Activated CD8-positive, alpha-beta memory T cell treated with anti-CD3 and anti-CD28 coated beads for 1 hour (primary cell): ENCODE measurements around the gene RAB13.
A peak's percentile ranks its signal among the peaks of the same experiment; 100 is the strongest.

ENCODE experiments used
- DNase-seq, 2 donors: peaks; one replicate each; pipeline ENCODE4 v3.0.0-alpha.2; 2020; ENCODE audit warnings: low read depth in 1 of 2; ENCODE audit errors: extremely low read depth in 1 of 2

Gene RAB13

GRCh38 chr1:153957744-153958110 is 28.4 kb downstream of the RAB13 start:
- DNase-seq = no peak

GRCh38 chr1:153956997-153957715 is 29.0 kb downstream of the RAB13 start:
- DNase-seq = no peak

DNA sequence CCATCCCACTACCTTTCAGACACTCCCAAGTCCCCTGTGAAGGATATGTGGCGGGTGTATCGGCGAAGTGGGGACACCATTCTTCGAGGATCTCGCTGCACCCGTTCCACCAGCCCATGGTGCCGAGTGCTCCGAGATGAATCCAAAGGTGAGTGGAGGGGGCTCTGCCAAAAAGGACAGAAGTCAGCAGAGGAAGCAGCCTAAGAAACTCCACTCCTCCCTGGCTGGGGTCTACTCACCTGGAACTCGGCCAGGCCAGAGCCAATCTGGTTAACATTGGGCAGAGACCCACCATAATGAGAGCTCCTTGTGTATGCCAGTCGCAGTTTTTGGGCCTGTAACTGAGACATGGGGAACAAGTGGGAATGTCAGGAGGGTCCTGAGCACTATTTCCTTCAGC is 31.3 kb downstream of the RAB13 start:
- no peak for DNase-seq

- DNase-seq = no peak
Measured at GRCh38 chr1:153953859-153954365, 32.2 kb downstream of the RAB13 start.

GRCh38 chr1:153951801-153952200 is 34.3 kb downstream of the RAB13 start:
- no peak for DNase-seq

GRCh38 chr1:153951183-153951582 is 35.0 kb downstream of the RAB13 start:
- DNase-seq = no peak

GRCh38 chr1:153946622-153947241 is 39.4 kb downstream of the RAB13 start, which contains the start of gene DENND4B:
Gene DENND4B (minus strand): TSS chr1:153946718. CDS start chr1:153944374, 2,344 bp downstream.
- DNase-seq = peak in 1 of 2 donors; percentile 63

DNA sequence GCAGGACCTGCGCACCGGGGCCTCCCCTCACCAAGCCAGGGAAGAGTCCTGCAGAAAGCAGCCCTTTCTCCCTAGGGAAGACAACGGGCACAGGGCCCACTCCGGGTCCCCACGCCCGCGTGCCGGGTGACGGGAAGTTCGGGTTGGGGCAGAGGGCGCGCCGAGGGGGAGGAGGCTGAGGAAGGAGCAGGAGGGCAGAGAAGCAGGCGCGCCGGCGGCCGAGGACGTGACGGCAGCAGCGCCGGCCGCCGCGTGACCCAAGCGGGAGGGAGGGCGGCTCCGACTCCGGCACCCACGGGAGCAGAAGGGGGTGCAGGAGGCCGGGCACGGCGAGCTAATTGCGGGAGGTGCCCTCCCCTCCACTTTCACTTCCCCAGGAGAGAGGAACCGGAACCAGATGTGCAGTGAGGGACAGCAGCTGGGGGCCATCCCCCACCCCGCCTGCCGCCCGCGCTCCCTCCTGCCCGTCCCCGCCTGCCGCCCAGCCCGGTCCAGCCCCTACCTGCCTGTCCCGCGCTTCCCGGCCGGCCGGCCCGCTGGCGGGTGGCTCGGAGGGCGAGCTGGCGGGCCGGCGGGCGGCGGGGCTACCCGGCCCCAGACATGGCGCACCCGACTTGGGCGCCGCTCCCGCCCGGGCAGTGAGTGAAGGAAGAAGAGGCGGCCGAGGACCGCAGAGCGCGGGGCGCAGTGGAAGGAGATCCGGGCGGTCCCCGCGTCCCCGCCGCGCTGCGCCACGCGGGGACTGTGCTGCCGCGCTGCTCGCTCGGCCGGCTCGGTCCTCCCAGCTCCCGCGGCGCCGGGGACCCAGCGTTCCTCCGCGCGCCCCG is 40.1 kb downstream of the RAB13 start:
- peak in 1 of 2 donors; percentile 62 for DNase-seq

- peak; percentile 57 to 65 for DNase-seq
Measured at GRCh38 chr1:153945131-153945794, 40.9 kb downstream of the RAB13 start.

DNA sequence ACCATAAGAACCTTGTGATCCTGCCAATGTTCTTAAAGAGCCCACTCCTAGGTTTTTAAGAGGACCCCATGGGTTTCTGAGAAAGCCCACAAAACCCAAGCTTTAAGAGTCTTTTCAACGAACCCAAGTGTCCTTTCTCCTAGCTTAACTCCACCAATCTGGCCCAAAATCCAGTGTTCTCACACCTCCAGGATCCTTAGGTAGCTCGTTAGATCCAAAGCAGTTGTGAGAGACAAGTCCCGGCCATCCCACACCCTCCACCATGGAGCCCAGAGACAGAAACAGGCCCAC is 41.4 kb downstream of the RAB13 start:
- no peak for DNase-seq

- no peak for DNase-seq
Measured at GRCh38 chr1:153944005-153944826, 41.9 kb downstream of the RAB13 start.

- no peak for DNase-seq
Measured at GRCh38 chr1:153942766-153943549, 43.2 kb downstream of the RAB13 start.

DNA sequence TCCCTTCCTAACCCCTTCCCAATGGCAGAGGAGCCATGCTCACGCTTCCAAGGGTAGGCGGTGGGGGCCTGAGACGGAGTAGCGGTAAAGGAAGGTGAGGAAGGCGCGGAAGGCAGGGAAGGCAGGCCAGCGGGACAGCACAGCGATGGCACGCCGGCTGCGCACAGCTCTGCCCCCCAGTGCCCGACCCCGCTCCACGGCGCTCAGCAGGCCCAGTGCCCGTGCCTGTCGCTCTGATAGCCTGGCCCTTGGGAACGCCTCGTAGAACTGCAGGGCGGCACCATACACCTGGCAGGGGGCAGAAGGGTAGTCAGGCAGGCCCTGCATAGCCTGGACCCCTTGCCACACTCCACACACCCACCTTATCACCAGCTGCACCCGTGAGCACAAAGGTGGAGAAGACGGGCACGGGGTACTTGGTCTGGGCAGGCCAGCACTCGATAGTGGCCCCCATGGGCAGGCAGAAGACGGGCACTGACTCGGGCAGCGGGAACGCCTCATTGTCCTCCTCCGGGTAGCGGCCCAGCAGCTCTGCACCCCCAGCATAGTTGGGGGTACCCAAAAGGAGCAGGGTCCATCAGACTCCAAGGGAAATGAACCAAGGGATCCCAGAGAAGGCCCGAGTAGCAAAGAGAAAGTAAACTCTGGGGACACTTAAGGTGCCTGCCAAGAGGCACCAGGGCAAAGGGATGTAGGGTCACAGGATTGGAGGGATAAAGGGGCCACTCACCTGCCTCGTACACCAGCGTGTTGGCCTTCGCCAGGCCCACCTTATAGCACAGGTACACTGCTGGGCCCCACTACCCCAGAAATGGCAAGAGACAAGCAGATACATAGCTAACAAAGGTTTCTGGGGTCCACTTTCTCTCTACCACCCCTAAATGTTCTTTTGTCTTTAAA is 44.1 kb downstream of the RAB13 start:
- no peak for DNase-seq

GRCh38 chr1:153940756-153941155 is 45.4 kb downstream of the RAB13 start:
- no peak for DNase-seq

DNA sequence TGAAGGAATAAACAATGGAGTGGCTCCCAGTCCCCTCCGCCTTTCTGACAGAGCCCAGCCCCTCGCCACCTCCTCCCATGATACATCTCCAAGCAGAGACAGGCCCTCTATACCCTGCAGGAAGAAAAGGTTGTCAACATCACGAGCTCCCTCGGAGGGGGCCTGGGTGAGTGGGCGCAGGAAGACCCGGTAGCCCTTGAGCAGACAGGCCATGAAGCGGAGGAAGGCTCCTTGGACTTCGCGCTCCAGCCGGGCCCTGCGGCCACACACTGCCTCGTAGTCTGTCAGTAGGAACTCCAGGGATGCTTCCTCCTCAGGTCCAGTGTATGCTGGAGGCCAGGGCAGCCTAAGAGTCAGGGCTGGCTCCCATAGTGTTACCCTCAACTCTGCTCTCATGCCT is 46.7 kb downstream of the RAB13 start:
- no peak for DNase-seq

- no peak for DNase-seq
Measured at GRCh38 chr1:153938996-153939395, 47.1 kb downstream of the RAB13 start.

DNA sequence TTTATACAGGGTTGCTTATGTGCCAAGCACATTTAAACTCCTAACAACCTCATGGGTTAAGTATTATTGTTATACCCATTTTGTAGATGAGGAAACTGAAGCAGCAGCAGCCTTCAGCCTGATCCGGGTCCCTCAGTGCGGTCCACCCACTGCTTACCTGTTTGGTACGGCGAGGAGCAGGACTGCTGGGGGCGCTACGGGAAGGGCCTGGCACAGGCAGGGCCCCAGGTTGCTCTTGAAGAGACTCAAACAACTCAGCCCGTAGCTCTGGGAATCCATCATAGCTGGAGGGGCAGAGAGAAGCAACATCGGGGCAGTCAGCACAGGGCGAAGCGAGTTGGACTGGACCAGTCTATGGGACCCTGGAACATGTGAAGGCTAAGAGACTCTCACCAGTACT is 48.8 kb downstream of the RAB13 start:
- DNase-seq = no peak

DNA sequence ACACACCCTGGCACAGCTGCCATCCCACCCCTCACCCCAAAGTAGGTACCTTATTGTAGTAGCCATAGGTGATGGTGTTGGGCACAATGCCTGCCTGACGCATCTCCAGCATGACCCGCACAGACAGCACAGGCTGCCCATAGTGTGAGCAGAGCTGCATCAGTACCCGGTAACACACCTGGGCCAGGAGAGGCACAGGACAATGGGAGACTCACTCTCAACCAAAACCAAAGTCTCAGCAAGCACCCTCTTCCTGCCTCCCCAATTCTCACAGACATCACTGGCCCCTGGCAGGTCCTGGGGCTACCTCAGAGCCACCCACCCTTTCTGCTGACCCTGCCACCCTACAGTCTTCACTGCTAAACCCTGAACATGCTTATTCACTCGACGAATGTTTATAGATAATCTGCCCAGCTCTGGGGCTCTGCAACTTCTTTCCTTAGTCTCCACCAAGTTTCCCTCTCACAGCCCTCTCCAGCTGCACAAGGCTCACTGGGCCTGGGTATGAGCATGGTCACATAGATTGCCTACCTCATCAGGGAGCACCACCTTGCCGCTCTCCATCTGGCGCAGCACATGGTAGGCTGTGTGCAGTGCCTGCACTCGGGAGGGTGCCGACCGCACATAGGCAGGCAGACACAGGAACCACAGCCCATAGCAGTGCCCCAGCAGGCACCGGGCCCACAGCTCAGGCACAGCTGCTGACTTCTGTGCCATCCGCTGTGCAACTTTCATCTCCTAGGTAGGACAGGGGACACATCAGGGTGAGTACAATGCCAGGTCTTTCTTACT is 49.9 kb downstream of the RAB13 start:
- no peak for DNase-seq
